Panc1 (cell line): ENCODE results near the gene ABTB2. TPM values are rescaled to one million over a fixed set of nuclear protein-coding genes. Genes with fewer than 3 reads are reported as not detected.

ENCODE experiments used
- ATAC-seq: fragments of 200-7000 bp; cut with Tn5 transposase; 2 replicates; pipeline ENCODE4 v1.9.1; 2020; ENCODE audit warnings: mild to moderate bottlenecking, moderate library complexity
- BruUV-seq: library from RNA; stranded (reverse); fragments of 400-500 nt; replicated peaks from 2 replicates; lab custom pipeline; 2021; lab: Mats Ljungman, UMichigan
- CTCF ChIA-PET: fragments of 300-600 bp; sonication (Branson Sonifier 250); formaldehyde crosslinking; loops from one replicate; lab custom pipeline; 2022; ENCODE audit warnings: antibody characterized with exemption; lab: Charles Lee
- POLR2A ChIA-PET: fragments of 300-600 bp; sonication (Branson Sonifier 250); formaldehyde crosslinking; loops from one replicate; lab custom pipeline; 2022; ENCODE audit warnings: antibody characterized with exemption; lab: Charles Lee
- DNase-seq: peaks from one replicate; pipeline ENCODE4 v3.0.0-alpha.2; 2010; ENCODE audit warnings: low read depth, low spot score
- H3K27ac ChIP-seq: 2 replicates; pipeline ENCODE4 v1.5.1; 2011; ENCODE audit warnings: mild to moderate bottlenecking, low read length, inconsistent platforms
- H3K27me3 ChIP-seq: fragments of 200-500 bp; sonication (Bioruptor generic); 2 replicates; pipeline ENCODE4 v1.6.0; 2014; ENCODE audit warnings: low read length, inconsistent platforms; ENCODE audit not compliant: control insufficient read depth, insufficient read depth
- H3K36me3 ChIP-seq: fragments of 200-500 bp; sonication (Bioruptor generic); 2 replicates; pipeline ENCODE4 v1.5.1; 2014; ENCODE audit warnings: inconsistent platforms, mild to moderate bottlenecking, low read length, moderate library complexity; ENCODE audit not compliant: control insufficient read depth, insufficient read depth
- H3K4me1 ChIP-seq: 2 replicates; pipeline ENCODE4 v1.5.1; 2011; ENCODE audit warnings: inconsistent platforms, mild to moderate bottlenecking, low read length, moderate library complexity; ENCODE audit not compliant: control insufficient read depth, insufficient read depth
- H3K4me3 ChIP-seq, 2 experiments: 2 replicates each; pipeline ENCODE4 v1.5.1; 2011 to 2012; ENCODE audit warnings: low read depth in 2 of 2, low read length in 2 of 2, mild to moderate bottlenecking in 2 of 2, inconsistent platforms in 1 of 2, moderate library complexity in 1 of 2
- H3K9me3 ChIP-seq: fragments of 200-500 bp; sonication (Bioruptor generic); 2 replicates; pipeline ENCODE4 v1.5.1; 2014; ENCODE audit warnings: low read depth, mild to moderate bottlenecking, inconsistent platforms, low read length, moderate library complexity; ENCODE audit not compliant: control insufficient read depth, insufficient read depth
- POLR2AphosphoS5 ChIP-seq: IDR thresholded peaks from 2 replicates; pipeline ENCODE4 v1.6.1; 2012; ENCODE audit warnings: mild to moderate bottlenecking, low read depth, low read length, moderate library complexity
- SIN3A ChIP-seq: IDR thresholded peaks from 2 replicates; pipeline ENCODE4 v1.6.1; 2012; ENCODE audit warnings: low read depth, mild to moderate bottlenecking, low read length, moderate library complexity, borderline replicate concordance; ENCODE audit not compliant: insufficient read depth
- TCF7L2 ChIP-seq: IDR thresholded peaks from 2 replicates; pipeline ENCODE4 v1.6.1; 2011; ENCODE audit warnings: mild to moderate bottlenecking, low read depth, low read length, inconsistent platforms
- in situ Hi-C: cut with HindIII; loops from 2 replicates; pipeline ENCODE4 v1.10.0; 2016; ENCODE audit warnings: low sequenced_read_pairs, low pct_unique_long_range_greater_than_20kb
- intact Hi-C: fragments of 100-400 bp; cut with micrococcal nuclease; formaldehyde crosslinking; loops from one replicate; pipeline ENCODE4 v1.10.0; 2022; ENCODE audit not compliant: unreplicated experiment
- total RNA-seq: library from RNA; stranded (reverse); gene quantifications from one replicate; pipeline ENCODE4 v1.2.1, GENCODE V29; 2021; ENCODE audit not compliant: unreplicated experiment
- TF ChIP-seq, protein P1 (sequence below), 2 experiments: IDR thresholded peaks; 2 replicates each; pipeline ENCODE4 v1.6.1; 2011 to 2012; ENCODE audit warnings: low read depth in 2 of 2, control low read depth in 1 of 2, low read length in 1 of 2, mild to moderate bottlenecking in 1 of 2, moderate library complexity in 1 of 2; ENCODE audit not compliant: insufficient read depth in 1 of 2
- TF ChIP-seq, protein P2 (sequence below): fragments of 450-650 bp; IDR thresholded peaks from 2 replicates; pipeline ENCODE4 v1.5.1; 2017; ENCODE audit warnings: mild to moderate bottlenecking

ABTB2 gene
- total RNA-seq, 1 experiment from 2014 or later: 22.7 TPM

DNA sequence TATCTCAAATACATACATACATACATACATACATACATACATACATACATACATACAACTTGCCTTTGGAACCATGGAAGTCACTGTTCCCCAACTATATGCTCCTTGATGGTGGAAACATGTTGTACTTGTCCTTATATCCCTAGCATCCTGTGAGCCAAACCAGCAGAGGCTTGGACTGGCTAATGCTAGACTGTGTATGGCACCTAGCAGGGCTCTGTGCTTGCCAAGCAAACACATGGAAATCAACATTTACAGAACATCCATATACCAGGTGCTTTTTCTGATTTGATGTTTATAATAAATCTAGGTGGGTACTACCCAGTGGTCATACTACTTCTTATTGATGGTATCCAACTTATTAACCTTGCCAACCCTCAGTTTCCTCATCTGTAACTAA, 86.1 kb downstream of the ABTB2 start:
- Histone ChIP-seq H3K4me3 (no peak overlapping the region), H3K9me3 (no peaks in the 10 kb centered on the region), H3K4me1 (peaks cover 22% of the 10 kb centered on the region), H3K36me3 (no peaks in the 10 kb centered on the region), H3K27me3 (no peaks in the 10 kb centered on the region), H3K27ac (no peak overlapping the region)
- TF ChIP-seq, protein P1, sequence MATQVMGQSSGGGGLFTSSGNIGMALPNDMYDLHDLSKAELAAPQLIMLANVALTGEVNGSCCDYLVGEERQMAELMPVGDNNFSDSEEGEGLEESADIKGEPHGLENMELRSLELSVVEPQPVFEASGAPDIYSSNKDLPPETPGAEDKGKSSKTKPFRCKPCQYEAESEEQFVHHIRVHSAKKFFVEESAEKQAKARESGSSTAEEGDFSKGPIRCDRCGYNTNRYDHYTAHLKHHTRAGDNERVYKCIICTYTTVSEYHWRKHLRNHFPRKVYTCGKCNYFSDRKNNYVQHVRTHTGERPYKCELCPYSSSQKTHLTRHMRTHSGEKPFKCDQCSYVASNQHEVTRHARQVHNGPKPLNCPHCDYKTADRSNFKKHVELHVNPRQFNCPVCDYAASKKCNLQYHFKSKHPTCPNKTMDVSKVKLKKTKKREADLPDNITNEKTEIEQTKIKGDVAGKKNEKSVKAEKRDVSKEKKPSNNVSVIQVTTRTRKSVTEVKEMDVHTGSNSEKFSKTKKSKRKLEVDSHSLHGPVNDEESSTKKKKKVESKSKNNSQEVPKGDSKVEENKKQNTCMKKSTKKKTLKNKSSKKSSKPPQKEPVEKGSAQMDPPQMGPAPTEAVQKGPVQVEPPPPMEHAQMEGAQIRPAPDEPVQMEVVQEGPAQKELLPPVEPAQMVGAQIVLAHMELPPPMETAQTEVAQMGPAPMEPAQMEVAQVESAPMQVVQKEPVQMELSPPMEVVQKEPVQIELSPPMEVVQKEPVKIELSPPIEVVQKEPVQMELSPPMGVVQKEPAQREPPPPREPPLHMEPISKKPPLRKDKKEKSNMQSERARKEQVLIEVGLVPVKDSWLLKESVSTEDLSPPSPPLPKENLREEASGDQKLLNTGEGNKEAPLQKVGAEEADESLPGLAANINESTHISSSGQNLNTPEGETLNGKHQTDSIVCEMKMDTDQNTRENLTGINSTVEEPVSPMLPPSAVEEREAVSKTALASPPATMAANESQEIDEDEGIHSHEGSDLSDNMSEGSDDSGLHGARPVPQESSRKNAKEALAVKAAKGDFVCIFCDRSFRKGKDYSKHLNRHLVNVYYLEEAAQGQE (IDR thresholded peaks at IDR 0.05; ENCODE audit: insufficient read depth in 1 of 2, low read depth in 2 of 2, low read length in 1 of 2): no peak
- TF ChIP-seq TCF7L2 (no peak), SIN3A (no peak)
- DNase-seq: no peak
- ChIA-PET CTCF (no interaction called here), POLR2A (no interaction called here)
- intact Hi-C loops: no loop called here
- ATAC-seq: no peak
- in situ Hi-C loops: no loop called here
- no TSS peak for BruUV-seq

DNA sequence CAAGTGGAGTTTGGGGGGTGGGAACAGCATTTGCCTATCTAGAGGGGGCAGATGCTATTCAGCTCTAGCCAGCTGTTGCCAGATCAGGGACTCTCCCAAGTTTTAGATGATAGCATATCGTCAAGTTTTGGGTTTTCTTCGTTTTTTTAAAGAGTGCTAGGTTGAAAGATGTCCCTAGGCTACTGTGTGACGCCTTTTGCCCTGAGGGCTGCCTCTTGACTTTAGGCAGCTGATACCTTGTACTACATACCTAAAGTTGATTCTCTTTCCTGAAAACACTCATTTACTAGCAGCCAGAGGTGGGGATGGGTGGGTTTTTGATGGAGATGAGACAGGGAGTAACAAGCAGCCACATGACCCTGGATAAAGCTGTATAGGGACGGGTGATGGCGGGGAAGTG, 87.1 kb downstream of the ABTB2 start:
- ChIA-PET CTCF (interaction anchor here (0.6 kb wide), 1 partner anchor 32 kb away, joined by 4 read pairs; no protein-coding TSS in a partner anchor), POLR2A (no interaction called here)
- DNase-seq (no peak), ATAC-seq (no peak)
- Histone ChIP-seq H3K9me3 (no peaks in the 10 kb centered on the region), H3K27ac (no peak overlapping the region), H3K4me3 (no peak overlapping the region), H3K36me3 (no peaks in the 10 kb centered on the region), H3K4me1 (peaks cover 30% of the 10 kb centered on the region), H3K27me3 (no peaks in the 10 kb centered on the region)
- no TSS peak for BruUV-seq
- intact Hi-C loops (no loop called here), in situ Hi-C loops (no loop called here)
- TF ChIP-seq POLR2AphosphoS5: no peak
- TF ChIP-seq SIN3A: no peak
- TF ChIP-seq, protein P1 (IDR thresholded peaks at IDR 0.05; ENCODE audit: insufficient read depth in 1 of 2, low read depth in 2 of 2, low read length in 1 of 2): no peak
- TF ChIP-seq, protein P2, sequence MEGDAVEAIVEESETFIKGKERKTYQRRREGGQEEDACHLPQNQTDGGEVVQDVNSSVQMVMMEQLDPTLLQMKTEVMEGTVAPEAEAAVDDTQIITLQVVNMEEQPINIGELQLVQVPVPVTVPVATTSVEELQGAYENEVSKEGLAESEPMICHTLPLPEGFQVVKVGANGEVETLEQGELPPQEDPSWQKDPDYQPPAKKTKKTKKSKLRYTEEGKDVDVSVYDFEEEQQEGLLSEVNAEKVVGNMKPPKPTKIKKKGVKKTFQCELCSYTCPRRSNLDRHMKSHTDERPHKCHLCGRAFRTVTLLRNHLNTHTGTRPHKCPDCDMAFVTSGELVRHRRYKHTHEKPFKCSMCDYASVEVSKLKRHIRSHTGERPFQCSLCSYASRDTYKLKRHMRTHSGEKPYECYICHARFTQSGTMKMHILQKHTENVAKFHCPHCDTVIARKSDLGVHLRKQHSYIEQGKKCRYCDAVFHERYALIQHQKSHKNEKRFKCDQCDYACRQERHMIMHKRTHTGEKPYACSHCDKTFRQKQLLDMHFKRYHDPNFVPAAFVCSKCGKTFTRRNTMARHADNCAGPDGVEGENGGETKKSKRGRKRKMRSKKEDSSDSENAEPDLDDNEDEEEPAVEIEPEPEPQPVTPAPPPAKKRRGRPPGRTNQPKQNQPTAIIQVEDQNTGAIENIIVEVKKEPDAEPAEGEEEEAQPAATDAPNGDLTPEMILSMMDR: no peak
- TF ChIP-seq TCF7L2: no peak
